Measurements from ENCODE around the gene AMOTL1. TPM values are rescaled to one million over a fixed set of nuclear protein-coding genes. Genes with fewer than 3 reads are reported as not detected.

Gene AMOTL1
- total RNA-seq, 1 donor from 2014 or later, result 32.6 TPM

DNA sequence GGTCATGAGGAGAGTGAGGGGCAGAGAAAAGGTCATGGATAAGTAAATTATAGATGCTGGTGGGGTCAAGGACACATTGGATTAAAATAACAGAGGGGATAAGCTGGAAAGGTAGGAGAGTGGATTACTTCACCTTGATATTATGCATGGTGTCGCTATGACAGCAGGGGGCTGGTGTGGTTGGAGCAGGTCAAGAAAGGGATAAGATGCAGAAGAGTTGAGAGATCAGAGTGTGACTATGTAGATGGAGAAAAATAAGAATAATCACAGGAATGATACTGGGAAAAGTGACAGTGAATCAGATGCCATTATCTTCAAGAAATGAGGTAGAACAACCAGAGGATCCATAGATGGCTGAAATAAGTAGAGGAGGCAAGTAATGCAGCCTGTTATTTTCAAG lies 29.4 kb upstream of the AMOTL1 start:
- no peak for DNase-seq (ENCODE audit: low spot score in 2 of 2)
- Histone ChIP-seq H3K27ac (no peak overlapping the region), H3K4me1 (peaks cover 4 to 5% of the 10 kb centered on the region in 2 donors), H3K9me3 (no peaks in the 10 kb centered on the region), H3K4me3 (no peak overlapping the region), H3K36me3 (no peaks in the 10 kb centered on the region), H3K27me3 (no peaks in the 10 kb centered on the region)
- intact Hi-C loops (cut with DNase I), result no loop called here
- TF ChIP-seq, protein P1, sequence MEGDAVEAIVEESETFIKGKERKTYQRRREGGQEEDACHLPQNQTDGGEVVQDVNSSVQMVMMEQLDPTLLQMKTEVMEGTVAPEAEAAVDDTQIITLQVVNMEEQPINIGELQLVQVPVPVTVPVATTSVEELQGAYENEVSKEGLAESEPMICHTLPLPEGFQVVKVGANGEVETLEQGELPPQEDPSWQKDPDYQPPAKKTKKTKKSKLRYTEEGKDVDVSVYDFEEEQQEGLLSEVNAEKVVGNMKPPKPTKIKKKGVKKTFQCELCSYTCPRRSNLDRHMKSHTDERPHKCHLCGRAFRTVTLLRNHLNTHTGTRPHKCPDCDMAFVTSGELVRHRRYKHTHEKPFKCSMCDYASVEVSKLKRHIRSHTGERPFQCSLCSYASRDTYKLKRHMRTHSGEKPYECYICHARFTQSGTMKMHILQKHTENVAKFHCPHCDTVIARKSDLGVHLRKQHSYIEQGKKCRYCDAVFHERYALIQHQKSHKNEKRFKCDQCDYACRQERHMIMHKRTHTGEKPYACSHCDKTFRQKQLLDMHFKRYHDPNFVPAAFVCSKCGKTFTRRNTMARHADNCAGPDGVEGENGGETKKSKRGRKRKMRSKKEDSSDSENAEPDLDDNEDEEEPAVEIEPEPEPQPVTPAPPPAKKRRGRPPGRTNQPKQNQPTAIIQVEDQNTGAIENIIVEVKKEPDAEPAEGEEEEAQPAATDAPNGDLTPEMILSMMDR (IDR thresholded peaks at IDR 0.05), result no peak

DNA sequence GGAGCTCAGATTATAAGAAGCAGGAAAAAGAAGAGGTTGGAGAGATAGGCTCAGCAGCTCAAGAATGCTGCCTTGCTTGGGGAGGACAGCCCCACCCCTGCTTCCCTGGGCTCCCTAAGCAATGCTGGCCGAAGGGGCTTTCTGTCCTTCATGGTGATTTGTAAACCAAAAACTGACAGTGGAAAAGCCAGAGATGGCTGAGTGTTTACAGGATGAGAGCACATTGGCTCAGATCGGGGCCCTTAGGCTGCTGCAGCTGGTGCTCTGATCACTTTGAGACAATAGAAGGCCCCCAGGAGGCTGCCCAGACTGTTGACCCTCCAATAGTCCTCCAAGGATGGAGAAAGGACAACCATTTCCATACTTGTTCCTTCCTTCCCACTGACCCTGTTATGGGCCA lies 28.8 kb upstream of the AMOTL1 start:
- Histone ChIP-seq H3K27ac (no peak overlapping the region), H3K4me1 (peaks cover 4 to 5% of the 10 kb centered on the region in 2 donors), H3K9me3 (no peaks in the 10 kb centered on the region), H3K36me3 (no peaks in the 10 kb centered on the region), H3K27me3 (no peaks in the 10 kb centered on the region), H3K4me3 (no peak overlapping the region)
- no peak for DNase-seq (ENCODE audit: low spot score in 2 of 2)
- TF ChIP-seq, protein P1 (IDR thresholded peaks at IDR 0.05), result no peak
- intact Hi-C loops (cut with DNase I), result no loop called here

DNA sequence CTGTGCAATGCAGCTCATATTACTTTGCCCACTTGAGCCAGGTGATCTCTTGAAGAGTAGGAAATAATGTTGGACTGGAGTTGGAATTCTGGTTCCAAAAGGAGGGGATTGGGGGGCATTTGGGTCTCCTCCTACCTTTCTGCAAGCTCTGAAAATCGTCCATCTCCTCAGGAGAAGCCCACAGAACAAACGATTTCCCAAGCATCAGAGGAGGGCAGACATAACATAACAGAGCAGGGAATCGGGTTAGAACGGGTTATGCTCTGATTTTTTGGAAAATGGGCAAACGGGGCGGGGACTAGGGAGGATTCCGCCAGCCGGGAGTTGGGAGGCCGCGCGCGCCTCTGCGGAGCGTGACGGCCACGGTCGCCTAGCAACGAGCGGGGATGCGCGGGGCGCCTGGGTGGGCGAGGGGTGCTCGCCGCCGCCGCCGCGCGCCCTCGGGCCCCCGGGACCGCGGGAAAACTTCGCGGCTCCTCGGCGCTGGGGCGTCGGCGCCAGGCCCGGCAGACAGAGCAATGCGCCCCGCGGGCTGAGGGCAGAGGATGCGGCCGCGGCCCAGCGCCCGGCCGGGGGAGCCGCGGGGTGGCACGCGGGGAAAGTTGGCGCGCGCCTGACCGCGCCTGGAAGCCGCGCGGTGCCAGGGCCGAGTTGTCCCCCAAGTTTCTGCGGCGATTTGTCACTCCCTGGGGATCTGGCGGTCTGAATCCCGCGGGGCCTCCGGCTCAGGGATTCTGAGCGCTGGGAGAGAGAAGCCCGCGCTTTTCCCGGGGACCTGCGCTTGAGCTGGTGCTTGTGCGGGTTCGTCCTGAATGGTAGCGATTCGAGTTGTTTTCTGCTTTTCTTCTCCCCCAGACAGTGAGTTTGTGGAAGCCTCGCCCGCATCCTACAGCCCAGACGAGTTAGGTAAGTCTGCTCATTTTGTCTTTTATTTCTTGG lies 27.8 kb upstream of the AMOTL1 start:
- intact Hi-C loops (cut with DNase I), result loop anchor here (2.0 kb wide), 2 partner anchors 26 to 130 kb away; no protein-coding TSS in a partner anchor
- Histone ChIP-seq H3K9me3 (no peaks in the 10 kb centered on the region), H3K27ac (no peak overlapping the region), H3K4me3 (peak overlapping the region; percentile 74), H3K4me1 (peaks cover 4 to 5% of the 10 kb centered on the region in 2 donors), H3K36me3 (no peaks in the 10 kb centered on the region), H3K27me3 (no peaks in the 10 kb centered on the region)
- TF ChIP-seq, protein P1 (IDR thresholded peaks at IDR 0.05), result no peak
- DNase-seq (ENCODE audit: low spot score in 2 of 2), result peak in 1 of 2 donors; percentile 70

DNA sequence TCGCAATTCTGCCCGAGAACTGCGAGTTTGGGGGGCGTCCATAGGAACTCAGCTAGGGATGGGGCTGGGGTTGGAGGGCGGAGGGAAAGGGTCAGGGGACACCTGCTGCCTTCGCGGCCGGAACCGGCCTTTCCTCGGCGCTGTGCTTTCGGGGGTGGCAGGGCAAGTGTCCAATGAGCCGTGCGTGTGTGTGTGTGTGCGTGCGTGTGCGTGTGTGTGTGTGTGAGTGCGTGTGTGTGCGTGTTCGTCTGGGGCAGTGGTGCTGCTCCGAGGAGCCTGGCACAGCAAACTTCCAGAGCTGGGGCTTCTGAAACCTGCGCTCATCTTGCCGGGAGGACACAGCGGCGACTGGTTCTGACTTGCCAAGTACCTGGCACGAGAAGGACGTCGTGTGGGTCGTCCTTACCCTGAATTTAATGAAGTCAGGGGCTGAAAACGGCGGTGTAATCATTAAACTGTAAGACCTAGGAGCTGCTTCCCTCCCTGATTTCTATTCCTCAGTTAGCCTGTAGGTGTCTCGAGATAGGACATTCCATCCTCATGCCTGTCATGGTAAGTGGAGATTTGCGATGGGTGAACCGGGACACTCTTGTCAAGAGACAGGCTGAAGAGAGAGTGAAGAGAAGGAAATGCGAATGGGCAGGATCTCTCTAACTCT lies 27.0 kb upstream of the AMOTL1 start:
- no peaks in the 10 kb centered on the region for H3K9me3 ChIP-seq
- H3K27me3 ChIP-seq, result no peaks in the 10 kb centered on the region
- intact Hi-C loops (cut with DNase I), result loop anchor here (2.0 kb wide), 2 partner anchors 26 to 130 kb away; no protein-coding TSS in a partner anchor
- no peak overlapping the region for H3K27ac ChIP-seq
- no peaks in the 10 kb centered on the region for H3K36me3 ChIP-seq
- TF ChIP-seq, protein P1 (IDR thresholded peaks at IDR 0.05), result peak; percentile 23 to 52 (median 47)
- peaks cover 4 to 5% of the 10 kb centered on the region in 2 donors for H3K4me1 ChIP-seq
- no peak for DNase-seq (ENCODE audit: low spot score in 2 of 2)
- peak overlapping the region; percentile 74 for H3K4me3 ChIP-seq

DNA sequence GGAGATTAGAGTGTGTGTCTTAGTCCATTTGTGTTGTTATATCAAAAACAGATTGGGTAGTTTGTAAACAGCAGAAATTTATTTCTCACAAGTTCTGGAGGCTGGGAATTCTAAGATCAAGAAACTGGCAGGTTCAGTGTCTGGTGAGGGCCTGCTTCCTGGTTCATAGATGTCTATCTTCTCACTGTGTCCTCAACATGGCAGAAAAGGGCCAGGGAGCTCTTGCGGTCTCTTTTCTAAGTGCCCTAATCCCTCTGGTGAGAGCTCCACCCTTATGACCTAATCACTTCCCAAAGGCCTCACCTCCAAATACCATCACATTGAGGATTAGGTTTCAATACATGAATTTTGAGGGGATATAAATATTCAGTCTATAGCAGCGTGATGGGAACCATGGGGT lies 25.5 kb upstream of the AMOTL1 start:
- no peak for DNase-seq (ENCODE audit: low spot score in 2 of 2)
- peaks cover 4 to 5% of the 10 kb centered on the region in 2 donors for H3K4me1 ChIP-seq
- intact Hi-C loops (cut with DNase I), result no loop called here
- H3K27ac ChIP-seq, result no peak overlapping the region
- no peaks in the 10 kb centered on the region for H3K9me3 ChIP-seq
- TF ChIP-seq, protein P1 (IDR thresholded peaks at IDR 0.05), result no peak
- H3K4me3 ChIP-seq, result no peak overlapping the region
- no peaks in the 10 kb centered on the region for H3K36me3 ChIP-seq
- no peaks in the 10 kb centered on the region for H3K27me3 ChIP-seq
